Natural killer cell treated with Interleukin-12 subunit alpha and Interleukin-12 subunit beta and Interleukin-15 and Interleukin-18, amount 100 ng/mL, for 72 hours (primary cell): ENCODE measurements around the gene CCR6. TPM values are rescaled to one million over a fixed set of nuclear protein-coding genes. Genes with fewer than 3 reads are reported as not detected.

ENCODE experiments used
- ATAC-seq, 2 donors: fragments of 150-1000 bp; cut with Tn5 transposase in 1 of 2; sonication (Bioruptor Pico), chemical (Tn5 transposase) in 1 of 2; 2 replicates each; pipeline ENCODE4 v1.10.0; 2021
- DNase-seq: peaks from one replicate; pipeline ENCODE4 v3.0.0; 2022; ENCODE audit warnings: low spot score
- H3K27ac Mint-ChIP-seq, 2 donors: 1 replicate in 1 of 2; 2 replicates in 1 of 2; pipeline ENCODE4 v1.8.0; 2022; ENCODE audit warnings: mixed read lengths in 2 of 2, mild to moderate bottlenecking in 1 of 2, moderate library complexity in 1 of 2
- H3K27me3 Mint-ChIP-seq, 2 donors: 1 replicate in 1 of 2; 2 replicates in 1 of 2; pipeline ENCODE4 v1.8.0; 2022; ENCODE audit warnings: mixed read lengths in 2 of 2
- H3K36me3 Mint-ChIP-seq: one replicate; pipeline ENCODE4 v1.8.0; 2022; ENCODE audit warnings: mixed read lengths
- H3K4me1 Mint-ChIP-seq, 2 donors: 1 replicate in 1 of 2; 2 replicates in 1 of 2; pipeline ENCODE4 v1.8.0; 2022; ENCODE audit warnings: low read depth in 2 of 2, mixed read lengths in 2 of 2, mild to moderate bottlenecking in 1 of 2
- H3K4me3 Mint-ChIP-seq: one replicate; pipeline ENCODE4 v1.8.0; 2022; ENCODE audit warnings: mixed read lengths
- H3K9me3 Mint-ChIP-seq: 2 replicates; pipeline ENCODE4 v1.8.0; 2022; ENCODE audit warnings: mixed read lengths
- total RNA-seq, 2 donors: library from RNA; stranded (reverse); gene quantifications; one replicate each; pipeline ENCODE4 v1.2.3, GENCODE V29; 2022

CCR6 gene
- total RNA-seq, 2 donors from 2014 or later = 0.17 TPM; not detected in 1

DNA sequence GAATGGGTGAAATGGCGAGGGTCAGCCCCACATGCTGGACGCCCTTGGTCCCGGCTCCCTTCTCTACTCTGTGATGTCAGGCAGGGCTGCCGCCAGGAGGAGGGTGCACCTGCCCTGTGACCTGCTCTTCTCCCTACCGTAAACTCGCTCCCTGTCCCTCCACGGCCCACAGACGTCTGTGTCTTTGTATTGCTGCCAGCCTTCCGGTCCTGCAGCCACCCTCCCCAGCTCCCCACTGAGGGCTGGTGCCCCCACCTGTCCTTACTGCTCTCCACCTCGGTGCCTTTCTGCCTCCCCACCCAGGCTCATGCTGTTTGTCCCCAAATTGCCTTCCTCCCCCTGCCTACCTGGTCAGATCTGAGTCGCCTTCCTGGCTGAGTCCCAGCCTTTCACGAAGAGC, 4.1 kb upstream of the CCR6 start:
- peaks cover 34 to 57% of the 10 kb centered on the region in 2 donors for H3K4me1 Mint-ChIP-seq
- H3K4me3 Mint-ChIP-seq = peak overlapping the region; percentile 5

DNA sequence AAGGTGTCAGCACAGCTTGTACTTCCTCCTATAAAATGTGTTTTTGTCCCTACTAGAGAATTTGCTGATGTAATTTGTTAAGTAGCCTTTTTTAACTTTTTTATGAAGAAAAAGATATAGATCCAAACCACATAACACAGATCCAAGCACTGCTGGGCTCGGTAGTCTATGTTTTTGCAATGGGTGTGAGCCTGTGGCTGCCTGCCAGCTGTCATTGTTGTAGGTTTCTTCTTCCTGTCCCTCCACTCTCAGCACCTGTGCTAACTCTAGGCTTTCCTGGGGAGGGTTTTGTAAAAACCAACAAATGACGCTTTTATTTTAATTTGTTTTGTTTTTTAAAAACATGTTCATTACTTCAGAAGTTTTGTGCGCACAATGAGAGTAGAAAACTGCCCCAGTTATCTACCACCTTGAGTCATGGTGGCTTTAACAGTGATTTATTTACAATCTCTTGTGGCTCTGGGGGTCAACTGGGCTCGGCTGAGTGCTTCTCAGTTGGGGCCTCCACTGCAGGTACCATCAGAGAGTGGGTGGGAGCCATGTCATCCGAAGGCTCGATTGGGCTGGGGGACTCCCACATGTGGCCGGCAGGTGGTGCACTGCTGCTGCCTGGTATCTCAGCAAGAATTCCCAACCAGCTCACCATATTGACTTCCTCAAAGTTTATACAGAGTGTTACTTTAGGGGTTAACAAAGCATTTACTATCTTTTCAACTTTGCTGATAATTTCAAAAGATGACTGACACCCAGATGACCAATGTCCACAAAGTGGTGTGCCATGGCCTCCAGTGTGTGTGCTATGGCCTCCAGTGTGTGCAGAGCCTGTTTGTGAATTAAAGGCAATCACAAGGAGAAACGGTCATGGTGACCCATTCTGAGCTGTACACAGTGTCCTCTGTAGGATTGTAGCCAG, 3.0 kb upstream of the CCR6 start:
- Mint-ChIP-seq H3K36me3 (no peaks in the 10 kb centered on the region), H3K9me3 (no peaks in the 10 kb centered on the region), H3K4me1 (peaks cover 39 to 61% of the 10 kb centered on the region in 2 donors), H3K4me3 (no peak overlapping the region), H3K27ac (no peak overlapping the region), H3K27me3 (peaks cover 12 to 25% of the 10 kb centered on the region in 2 donors)
- DNase-seq (no peak), ATAC-seq (no peak)

More for the DNA sequence above, 4.1 kb upstream of the CCR6 start:
- no peak for ATAC-seq
- Mint-ChIP-seq H3K9me3 (no peaks in the 10 kb centered on the region), H3K27me3 (peaks cover 14 to 25% of the 10 kb centered on the region in 2 donors), H3K27ac (no peak overlapping the region), H3K36me3 (no peaks in the 10 kb centered on the region)
- DNase-seq = no peak

DNA sequence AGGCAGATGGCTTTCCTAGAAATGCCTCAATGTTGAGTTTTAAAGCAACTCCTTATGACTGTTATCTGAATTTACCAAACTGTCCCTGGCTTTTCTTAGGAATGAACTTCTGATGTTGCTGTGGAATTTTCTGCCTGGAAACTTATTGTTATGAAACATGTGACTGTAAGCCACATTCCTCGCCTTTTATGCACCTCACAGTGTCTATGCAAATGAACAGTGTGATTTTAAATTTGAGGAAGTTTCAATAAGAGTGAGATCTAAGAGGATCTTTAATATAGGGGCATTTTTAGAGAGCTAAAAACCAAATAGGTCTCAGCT, 2.4 kb upstream of the CCR6 start:
- Mint-ChIP-seq H3K4me1 (peaks cover 39 to 61% of the 10 kb centered on the region in 2 donors), H3K36me3 (no peaks in the 10 kb centered on the region), H3K27ac (peak overlapping the region in 1 of 2 donors; percentile 50)

DNA sequence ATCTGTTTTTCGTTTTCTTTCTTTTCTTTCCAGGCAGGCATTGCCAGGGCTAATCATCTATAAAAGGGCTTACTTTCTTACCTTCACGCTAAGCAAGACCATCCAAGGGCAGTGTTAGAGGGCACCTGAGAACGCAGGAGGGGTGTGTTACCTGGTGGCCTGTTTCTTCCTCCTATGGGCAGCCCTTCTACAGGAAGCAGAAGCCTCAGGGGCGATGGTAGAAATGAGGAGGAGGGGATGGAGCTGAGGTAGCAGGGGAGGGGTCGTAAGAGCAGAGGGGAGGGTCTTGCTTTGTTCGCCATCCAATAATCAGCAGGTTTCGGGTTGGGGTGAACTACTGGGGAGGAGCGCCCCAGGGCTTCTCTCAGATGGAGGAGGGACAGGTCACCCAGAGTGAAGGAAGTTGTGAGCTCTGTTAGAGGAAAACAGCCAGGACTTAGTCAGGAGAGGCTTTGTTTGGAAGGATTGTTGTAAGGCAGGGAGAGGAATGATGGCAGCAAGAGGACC, 1.5 kb upstream of the CCR6 start:
- H3K9me3 Mint-ChIP-seq = no peaks in the 10 kb centered on the region
- peak overlapping the region; percentile 79 for H3K4me3 Mint-ChIP-seq
- peaks cover 39 to 61% of the 10 kb centered on the region in 2 donors for H3K4me1 Mint-ChIP-seq
- no peaks in the 10 kb centered on the region for H3K36me3 Mint-ChIP-seq
- H3K27ac Mint-ChIP-seq = peak overlapping the region; percentile 50 to 69
- no peak for DNase-seq
- no peak for ATAC-seq
- H3K27me3 Mint-ChIP-seq = peaks cover 12 to 21% of the 10 kb centered on the region in 2 donors

More for the DNA sequence above, 2.4 kb upstream of the CCR6 start:
- H3K9me3 Mint-ChIP-seq = no peaks in the 10 kb centered on the region
- no peak overlapping the region for H3K4me3 Mint-ChIP-seq
- ATAC-seq (no peak), DNase-seq (no peak)
- peaks cover 12 to 22% of the 10 kb centered on the region in 2 donors for H3K27me3 Mint-ChIP-seq

DNA sequence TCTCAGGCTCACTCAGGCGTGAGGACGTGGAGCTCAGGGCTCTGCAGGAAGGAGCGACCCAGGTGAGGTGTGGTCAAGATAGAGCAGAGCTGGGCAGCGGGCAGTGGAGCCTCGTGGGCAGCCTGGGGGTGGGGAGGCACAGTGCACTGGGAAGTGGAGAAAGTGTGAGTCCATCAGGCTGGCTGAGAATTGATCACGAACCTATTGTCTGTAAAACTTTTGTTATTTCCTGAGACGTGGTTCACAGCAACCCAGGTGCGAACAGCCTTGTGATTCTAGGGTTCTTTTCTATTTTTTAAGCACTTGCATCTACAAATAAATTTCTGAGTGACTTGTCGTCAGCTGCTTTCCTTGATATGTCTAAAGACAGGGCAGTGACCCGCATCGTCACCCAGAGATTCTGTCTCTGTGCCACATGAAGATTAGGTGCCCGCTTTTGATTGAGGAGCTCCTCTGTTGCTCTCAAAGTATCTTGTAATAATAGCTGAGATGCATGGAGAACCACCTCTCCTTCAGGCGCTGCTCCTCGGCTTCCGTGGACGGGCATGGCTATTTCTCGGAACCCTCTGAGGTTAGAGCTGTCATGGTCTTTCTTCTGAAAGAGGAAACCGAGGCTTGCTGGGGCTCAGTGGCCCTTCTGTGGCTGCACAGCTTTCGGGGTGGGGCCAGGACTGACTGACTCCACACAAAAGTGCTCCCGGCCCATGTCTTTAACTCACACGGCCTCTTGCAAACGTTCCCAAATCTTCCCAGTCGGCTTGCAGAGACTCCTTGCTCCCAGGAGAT, 662 bp upstream of the CCR6 start:
- no peaks in the 10 kb centered on the region for H3K9me3 Mint-ChIP-seq
- H3K36me3 Mint-ChIP-seq = no peaks in the 10 kb centered on the region
- peak; percentile 73 to 75 for ATAC-seq
- H3K27me3 Mint-ChIP-seq = peaks cover 12 to 20% of the 10 kb centered on the region in 2 donors
- H3K27ac Mint-ChIP-seq = peak overlapping the region; percentile 50 to 69
- H3K4me3 Mint-ChIP-seq = peak overlapping the region; percentile 79
- peaks cover 39 to 61% of the 10 kb centered on the region in 2 donors for H3K4me1 Mint-ChIP-seq
- DNase-seq = no peak

DNA sequence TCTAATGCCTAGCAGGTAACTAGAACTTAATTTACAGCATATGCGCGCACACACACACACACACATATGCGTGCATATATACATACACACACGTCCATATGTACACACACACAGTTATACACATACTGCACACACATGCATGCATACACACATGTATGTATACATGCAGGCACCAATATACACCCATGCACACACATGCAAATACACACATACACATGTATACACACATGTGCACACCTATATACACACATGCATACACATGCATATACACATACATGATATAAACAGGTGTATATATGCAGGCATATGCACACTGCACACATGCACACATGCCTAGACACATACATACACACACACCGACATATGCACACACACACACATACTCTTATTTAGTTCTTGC, 1.9 kb downstream of the CCR6 start:
- ATAC-seq (no peak), DNase-seq (no peak)
- no peak overlapping the region for H3K27ac Mint-ChIP-seq
- no peak overlapping the region for H3K4me3 Mint-ChIP-seq
- H3K4me1 Mint-ChIP-seq = peaks cover 39 to 49% of the 10 kb centered on the region in 2 donors
- peaks cover 0 to 5% of the 10 kb centered on the region in 2 donors for H3K27me3 Mint-ChIP-seq
- no peaks in the 10 kb centered on the region for H3K36me3 Mint-ChIP-seq
- H3K9me3 Mint-ChIP-seq = no peaks in the 10 kb centered on the region

DNA sequence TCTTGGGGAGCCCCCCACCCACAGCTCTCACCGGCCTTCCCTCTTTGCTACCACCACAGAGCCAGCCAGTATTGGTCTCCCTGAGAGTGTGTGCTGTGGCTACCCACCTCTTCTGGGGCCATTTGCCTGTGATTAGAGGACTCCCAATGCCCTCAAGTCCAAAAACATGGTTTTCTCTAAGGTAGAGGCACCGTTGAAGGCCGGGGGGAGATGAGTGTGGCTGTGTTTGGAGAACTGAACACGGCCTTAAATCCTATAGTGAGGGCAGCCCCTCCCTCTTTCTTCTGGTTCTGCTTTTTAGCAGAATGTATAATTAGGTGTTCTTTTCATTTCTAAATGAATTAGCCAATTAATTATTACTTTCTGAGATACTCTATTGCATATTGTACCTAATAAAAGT, 2.5 kb downstream of the CCR6 start:
- no peaks in the 10 kb centered on the region for H3K36me3 Mint-ChIP-seq
- H3K4me3 Mint-ChIP-seq = no peak overlapping the region
- H3K4me1 Mint-ChIP-seq = peaks cover 46 to 52% of the 10 kb centered on the region in 2 donors
- ATAC-seq (no peak), DNase-seq (no peak)
- peaks cover 0 to 5% of the 10 kb centered on the region in 2 donors for H3K27me3 Mint-ChIP-seq
- no peak overlapping the region for H3K27ac Mint-ChIP-seq
- no peaks in the 10 kb centered on the region for H3K9me3 Mint-ChIP-seq

DNA sequence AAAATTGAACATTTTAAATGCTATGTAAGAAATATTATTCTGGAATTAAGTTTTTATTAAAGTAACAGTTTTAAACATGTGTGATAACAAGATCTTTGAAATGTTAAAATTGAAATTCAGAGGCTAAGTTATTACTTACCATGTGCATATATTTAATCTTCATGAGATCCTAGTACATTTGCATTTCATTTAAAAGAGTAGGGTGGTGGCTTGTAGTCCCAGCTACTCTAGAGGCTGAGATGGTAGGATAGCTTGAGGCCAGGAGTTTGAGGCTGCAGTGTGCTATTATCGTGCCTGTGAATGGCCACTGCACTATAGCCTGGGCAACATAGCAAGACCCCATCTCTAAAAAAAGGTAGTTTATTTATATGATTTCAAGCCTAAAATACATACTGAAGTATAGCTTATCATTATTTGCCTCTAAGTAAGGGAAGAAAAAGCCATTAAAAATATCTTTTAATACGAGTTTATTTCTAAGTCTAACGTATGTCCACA, 3.0 kb downstream of the CCR6 start:
- peaks cover 0 to 5% of the 10 kb centered on the region in 2 donors for H3K27me3 Mint-ChIP-seq
- DNase-seq = no peak
- no peak overlapping the region for H3K27ac Mint-ChIP-seq
- H3K4me1 Mint-ChIP-seq = peaks cover 44 to 50% of the 10 kb centered on the region in 2 donors
- no peak overlapping the region for H3K4me3 Mint-ChIP-seq
- no peaks in the 10 kb centered on the region for H3K9me3 Mint-ChIP-seq
- no peak for ATAC-seq
- H3K36me3 Mint-ChIP-seq = no peaks in the 10 kb centered on the region

DNA sequence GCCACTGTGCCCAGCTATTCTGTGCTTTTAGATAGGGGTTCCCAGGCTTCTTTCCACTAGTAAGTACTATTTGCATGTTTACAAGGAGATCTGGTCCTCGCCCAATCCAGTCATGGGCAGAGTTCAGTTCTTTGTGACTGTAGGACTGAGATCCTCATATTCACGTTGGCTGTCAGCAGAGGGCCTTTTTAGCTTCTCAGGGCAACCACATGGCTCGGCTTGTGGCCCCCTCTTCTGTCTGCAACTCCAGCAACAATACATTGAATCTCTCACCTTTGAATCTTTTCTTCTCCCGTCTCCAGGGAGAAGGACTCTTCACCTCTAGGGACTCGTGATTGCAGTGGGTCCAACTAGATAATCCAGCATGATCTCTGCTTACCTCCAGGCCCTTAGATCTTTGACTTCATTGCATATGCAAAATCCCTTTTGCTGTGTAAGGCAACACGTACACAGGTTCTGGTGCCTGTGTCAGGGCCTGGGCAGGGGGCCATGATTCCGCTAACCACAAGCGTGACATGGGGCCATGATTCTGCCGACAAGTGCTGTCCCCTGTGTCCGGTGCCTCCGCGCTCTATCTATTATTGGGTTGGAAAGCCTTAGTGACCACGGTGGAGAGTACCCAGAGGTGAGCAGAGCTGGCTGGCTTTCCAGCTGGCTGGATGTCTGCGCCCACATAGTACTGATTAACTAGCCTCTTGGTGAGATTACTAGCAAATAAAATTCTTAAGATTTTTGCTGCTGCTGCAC, 5.1 kb downstream of the CCR6 start:
- Mint-ChIP-seq H3K36me3 (no peaks in the 10 kb centered on the region), H3K27me3 (peaks cover 0 to 5% of the 10 kb centered on the region in 2 donors), H3K4me3 (no peak overlapping the region), H3K4me1 (peaks cover 36 to 44% of the 10 kb centered on the region in 2 donors), H3K9me3 (no peaks in the 10 kb centered on the region), H3K27ac (no peak overlapping the region)
- ATAC-seq (no peak), DNase-seq (no peak)

DNA sequence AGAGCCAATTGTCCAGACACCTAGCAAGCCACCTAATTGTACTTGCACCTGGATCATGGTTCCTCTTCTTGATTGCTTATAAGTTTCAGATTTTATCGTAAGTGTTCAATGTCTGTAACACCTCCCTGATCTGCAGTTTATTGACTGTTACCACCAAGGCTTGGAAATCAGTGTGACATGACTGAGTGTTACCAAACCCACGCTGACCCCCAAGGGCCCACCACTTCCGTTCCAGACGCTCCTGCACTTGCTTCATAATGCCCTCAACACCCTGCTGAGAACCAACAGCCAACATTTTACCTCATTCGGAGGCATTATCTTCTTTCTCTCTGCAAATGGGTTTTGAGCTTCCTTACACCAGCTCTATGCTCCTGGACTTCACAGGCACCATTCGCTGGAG, 6.3 kb downstream of the CCR6 start:
- H3K4me1 Mint-ChIP-seq = peaks cover 32 to 38% of the 10 kb centered on the region in 2 donors
- ATAC-seq (peak in 1 of 2 donors; percentile 52), DNase-seq (no peak)
- peak overlapping the region in 1 of 2 donors; percentile 9 for H3K27ac Mint-ChIP-seq
- no peaks in the 10 kb centered on the region for H3K9me3 Mint-ChIP-seq
- H3K36me3 Mint-ChIP-seq = no peaks in the 10 kb centered on the region
- H3K27me3 Mint-ChIP-seq = peaks cover 0 to 2% of the 10 kb centered on the region in 2 donors
- H3K4me3 Mint-ChIP-seq = peak overlapping the region; percentile 16

DNA sequence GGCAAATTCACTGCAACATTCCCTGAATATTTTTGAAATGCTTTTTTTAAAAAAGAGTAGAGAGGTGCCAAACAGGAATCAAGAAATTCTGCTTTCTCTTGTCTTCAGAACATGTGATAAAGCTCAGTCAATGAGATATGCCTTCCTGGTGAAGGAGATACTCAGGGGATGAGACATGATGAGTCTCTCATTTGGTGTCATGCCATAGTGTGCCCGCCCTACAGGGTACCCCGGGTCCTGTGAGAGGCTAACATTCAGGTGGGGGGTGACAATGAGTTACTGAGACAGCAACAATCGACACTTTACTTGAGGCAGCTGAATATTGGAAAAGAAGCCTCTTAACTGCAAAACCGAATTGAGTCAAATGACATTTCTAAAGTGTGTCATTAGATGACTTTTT, 6.7 kb downstream of the CCR6 start:
- ATAC-seq = peak in 1 of 2 donors; percentile 29
- H3K4me3 Mint-ChIP-seq = peak overlapping the region; percentile 16
- H3K36me3 Mint-ChIP-seq = no peaks in the 10 kb centered on the region
- H3K27me3 Mint-ChIP-seq = peaks cover 0 to 2% of the 10 kb centered on the region in 2 donors
- peak overlapping the region; percentile 9 to 19 for H3K27ac Mint-ChIP-seq
- H3K9me3 Mint-ChIP-seq = no peaks in the 10 kb centered on the region
- DNase-seq = no peak
- H3K4me1 Mint-ChIP-seq = peaks cover 31 to 36% of the 10 kb centered on the region in 2 donors

DNA sequence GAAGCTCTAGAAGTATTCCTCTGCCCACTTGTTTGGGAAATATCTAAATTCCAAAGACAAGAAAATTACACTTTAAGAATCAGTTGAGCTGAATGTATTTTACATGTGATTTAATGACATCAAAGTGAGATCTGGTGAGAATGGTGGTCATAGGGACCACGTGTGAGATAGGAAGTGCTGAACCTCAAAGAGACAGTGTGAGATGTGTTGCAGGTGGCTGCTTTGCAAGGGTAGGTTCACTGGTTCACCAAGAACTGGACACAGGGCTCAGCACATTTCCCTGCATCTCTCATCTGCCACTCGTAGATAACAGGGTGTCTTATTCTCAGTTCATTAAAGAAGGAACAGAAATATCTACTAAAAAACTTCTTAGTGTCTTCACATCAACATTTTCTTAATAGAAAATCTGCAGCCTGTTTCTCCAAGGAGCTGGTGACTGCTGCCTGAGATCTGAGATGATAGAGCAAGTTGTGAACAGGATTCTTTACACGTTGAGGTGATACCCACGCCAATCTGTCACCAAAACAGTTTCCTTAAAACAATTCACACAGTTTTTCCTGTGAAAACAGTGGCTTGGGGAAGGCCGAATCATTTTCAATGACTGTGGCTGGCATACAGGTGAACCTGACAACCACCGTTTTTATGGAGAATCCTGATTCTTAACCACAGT, 7.2 kb downstream of the CCR6 start:
- DNase-seq = no peak

More for the DNA sequence above, 7.2 kb downstream of the CCR6 start:
- Mint-ChIP-seq H3K27ac (peak overlapping the region; percentile 9 to 19), H3K9me3 (no peaks in the 10 kb centered on the region), H3K27me3 (peaks cover 0 to 2% of the 10 kb centered on the region in 2 donors), H3K4me3 (peak overlapping the region; percentile 16), H3K36me3 (no peaks in the 10 kb centered on the region), H3K4me1 (peaks cover 28 to 34% of the 10 kb centered on the region in 2 donors)
- peak; percentile 70 to 78 for ATAC-seq
